HG03135 (cell line): Measurements from ENCODE around the gene TOR2A.
A peak's percentile ranks its signal among the peaks of the same experiment; 100 is the strongest.

Source experiments
- ATAC-seq: cut with Tn5 transposase; IDR thresholded peaks from one replicate; pipeline ENCODE4 v1.9.1; 2021; ENCODE audit warnings: mild to moderate bottlenecking, moderate library complexity; ENCODE audit not compliant: unreplicated experiment

The TOR2A gene

DNA sequence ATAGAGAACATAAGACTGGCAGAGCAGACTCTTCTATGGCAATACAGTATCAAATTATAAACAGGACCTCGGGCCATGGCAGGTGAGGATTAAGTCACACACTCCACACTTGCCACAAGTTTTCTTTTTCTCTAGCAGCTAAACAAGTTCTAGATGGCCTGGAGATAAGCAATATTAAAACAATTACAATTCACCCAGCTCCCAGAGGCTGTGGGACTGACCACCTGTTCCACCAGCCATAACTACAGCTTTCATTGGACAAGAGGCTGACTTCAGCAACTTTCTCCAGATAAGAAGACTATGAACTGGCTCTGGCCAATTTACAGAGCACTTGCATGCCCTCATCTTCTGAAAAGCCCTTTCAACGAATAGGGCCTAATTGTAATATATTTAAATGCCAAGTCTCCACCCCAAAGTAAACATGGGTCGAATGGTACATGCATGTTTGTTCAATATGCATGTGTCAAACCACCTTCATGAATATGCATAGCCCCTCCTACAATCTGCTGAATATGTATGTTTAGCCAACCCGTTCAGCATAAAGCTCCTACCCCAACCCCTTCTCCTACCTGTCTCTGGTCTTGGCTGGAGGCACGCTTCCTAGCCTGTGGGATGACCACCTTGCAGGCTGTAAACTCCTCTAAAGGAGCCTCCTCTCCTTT, 34.4 kb downstream of the TOR2A start:
- ATAC-seq: no peak

DNA sequence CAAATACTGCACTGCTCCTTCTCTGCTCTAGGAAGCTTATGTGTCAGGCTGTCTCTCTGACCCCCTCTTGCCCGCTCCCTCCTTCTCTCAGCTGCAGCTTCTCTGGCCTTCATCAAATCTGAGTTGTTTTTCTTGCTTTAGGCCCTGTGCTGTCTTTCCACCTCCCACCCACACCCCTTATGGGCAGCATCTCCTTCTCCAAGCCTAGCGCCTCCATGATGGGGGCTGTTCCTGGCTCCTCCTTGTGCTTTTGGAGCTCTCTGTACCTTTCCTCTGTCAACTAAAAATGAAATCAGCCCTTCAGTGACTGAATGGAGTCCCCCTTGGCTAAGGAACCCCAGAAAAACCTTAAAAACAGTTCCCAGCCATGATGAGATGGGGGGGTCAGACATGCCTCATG, 35.0 kb downstream of the TOR2A start:
- no peak for ATAC-seq

DNA sequence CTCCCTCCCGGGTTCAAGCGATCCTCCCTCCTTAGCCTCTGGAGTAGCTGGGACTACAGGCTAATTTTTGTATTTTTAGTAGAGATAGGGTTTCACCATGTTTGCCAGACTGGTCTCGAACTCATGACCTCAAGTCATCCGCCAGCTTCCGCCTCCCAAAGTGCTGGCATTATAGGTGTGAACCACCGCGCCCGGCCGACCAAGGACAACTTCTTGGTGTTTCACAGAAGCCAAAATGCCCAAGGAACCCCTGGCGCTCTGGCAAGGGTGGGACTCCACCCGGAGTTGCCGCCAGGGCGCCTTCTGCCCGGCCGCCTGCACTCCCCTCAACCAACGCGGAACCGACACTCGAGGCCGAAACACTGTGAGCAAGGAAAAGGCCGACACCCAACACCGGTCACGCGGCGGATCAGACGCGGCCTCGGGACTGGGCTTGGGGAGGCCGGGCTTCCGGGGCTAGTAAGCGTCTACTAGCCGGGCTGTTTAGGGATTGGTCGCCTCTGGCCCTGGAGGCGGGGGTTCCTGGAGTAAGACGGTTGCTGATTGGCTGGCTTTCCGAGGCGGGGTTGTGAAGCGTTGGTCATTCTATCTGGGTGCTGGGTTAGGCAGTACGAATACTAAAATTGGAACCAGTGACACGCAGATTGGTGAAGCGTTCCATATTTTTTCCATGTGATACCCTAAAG, 36.0 kb downstream of the TOR2A start:
- peak; percentile 83 for ATAC-seq

DNA sequence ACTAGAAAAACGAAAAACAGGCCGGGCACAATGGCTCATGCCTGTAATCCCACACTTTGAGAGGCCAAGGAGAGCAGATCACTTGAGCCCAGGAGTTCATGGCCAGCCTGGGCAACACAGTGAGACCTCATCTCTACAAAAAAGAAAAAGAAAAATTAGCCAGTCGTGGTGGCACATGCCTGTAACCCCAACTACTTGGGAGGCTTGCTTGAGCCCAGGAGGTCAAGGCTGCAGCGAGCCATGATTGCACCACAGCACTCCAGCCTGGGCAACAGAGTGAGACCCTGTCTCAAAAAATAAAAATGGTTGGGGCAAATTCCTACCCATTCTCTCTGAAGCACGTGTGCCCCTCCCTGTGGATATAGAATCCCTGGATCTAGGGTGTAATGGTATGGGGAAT, 36.7 kb downstream of the TOR2A start:
- no peak for ATAC-seq

DNA sequence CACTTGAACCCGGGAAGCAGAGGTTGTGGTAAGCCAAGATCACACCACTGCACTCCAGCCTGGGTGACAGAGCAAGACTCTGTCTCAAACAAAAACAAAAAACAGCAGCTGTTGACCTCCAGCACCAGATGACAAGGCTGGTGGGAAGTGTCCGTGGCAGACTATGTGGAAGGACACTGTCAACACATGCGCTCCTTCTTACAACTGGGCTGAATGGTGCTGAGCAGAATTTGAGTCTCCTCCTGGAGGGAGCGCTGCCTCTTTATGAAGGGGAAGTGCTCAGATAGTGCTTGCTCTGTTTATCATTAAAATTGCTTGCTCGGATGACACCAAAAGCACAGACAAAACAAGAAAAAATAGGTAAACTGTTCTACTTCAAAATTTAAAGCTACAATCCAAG, 37.5 kb downstream of the TOR2A start:
- no peak for ATAC-seq

DNA sequence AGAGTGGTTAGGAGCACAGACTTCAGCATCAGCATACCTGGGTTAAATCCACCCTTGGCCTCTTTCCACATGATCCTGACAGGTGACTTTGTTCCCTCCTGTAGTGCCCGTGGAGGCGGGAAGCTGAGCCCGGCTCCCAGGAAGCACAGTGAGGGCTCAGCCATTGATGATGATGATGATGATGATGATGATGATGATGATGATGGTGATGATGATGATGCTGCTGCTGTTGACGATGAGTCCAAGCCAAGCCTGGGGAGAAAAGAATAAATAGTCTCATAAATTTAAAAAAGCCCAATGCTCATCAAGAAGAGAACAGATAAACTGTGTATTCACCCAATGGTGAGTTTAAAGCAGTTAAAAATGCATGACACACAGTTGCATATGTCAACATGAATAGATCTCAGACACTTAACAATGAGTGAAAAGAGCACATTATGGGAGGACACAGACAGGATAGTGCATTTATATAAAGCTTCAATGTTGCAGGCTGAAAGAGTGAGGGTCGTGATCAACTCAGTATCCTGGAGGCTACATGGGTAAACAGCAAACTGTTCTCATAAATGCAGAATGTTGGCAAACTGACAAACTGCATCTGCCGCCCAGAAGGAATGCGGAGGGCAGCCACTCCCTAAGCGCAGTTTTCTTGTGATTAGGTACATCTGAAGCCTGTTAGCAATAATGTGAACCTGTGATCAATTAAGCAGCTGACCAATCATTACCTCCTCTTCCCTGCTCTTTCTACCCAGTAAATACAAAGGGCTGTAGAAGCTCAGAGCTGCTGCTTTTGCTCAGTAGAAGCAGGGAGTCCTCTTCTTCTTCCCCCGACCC, 40.0 kb downstream of the TOR2A start:
- ATAC-seq: no peak

DNA sequence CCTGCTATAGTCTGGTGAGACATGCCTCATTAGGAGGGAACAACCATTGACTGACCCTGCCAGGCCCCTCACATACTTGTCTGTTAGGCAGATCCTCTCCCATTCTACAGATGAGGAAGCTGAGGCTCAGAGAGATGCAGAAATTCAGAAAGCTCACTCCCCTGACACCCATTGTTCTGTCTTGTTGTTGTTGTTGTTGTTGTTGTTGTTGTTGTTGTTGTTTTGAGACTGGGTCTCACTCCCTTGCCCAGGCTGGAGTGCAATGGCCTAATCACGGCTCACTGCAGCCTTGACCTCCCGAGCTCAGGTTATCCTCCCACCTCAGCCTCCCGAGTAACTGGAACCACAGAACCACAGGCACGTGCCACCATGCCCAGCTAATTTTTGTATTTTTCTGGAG, 41.4 kb downstream of the TOR2A start:
- no peak for ATAC-seq

DNA sequence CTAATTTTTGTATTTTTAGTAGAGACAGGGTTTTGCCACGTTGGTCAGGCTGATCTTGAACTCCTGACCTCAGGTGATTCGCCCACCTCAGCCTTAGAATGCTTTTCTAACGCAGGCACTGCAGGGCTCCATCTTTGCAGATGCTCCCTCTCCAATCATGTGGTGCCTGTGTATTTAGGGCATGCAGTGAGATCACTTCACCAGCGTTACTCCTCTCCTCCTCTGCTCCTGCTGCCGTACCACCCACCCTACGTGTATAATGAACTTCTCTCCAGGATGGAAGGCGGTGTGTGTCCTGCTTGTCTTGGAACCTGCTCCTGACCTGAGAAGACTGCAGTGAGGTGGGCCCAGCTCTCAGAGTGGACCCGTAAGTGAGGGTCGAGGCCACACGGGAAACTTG, 42.0 kb downstream of the TOR2A start:
- ATAC-seq: no peak

DNA sequence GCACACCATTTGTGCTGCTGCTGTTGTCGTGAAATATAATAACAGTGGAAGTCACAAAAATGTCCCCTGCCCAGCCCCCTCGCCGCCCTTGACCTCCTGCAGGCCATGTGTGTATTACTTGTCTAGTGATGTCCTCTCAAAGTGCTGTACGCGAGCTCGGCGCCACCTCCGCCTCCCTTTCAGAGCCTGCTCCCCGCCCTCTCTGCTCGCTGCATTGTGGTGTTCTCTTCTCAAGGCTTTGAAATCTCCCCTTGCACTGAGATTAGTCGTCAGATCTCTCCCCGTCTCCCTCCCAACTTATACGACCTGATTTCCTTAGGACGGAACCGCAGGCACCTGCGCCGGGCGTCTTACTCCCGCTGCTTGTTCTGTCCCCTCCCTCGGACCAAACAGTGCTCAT, 43.0 kb downstream of the TOR2A start:
- no peak for ATAC-seq

DNA sequence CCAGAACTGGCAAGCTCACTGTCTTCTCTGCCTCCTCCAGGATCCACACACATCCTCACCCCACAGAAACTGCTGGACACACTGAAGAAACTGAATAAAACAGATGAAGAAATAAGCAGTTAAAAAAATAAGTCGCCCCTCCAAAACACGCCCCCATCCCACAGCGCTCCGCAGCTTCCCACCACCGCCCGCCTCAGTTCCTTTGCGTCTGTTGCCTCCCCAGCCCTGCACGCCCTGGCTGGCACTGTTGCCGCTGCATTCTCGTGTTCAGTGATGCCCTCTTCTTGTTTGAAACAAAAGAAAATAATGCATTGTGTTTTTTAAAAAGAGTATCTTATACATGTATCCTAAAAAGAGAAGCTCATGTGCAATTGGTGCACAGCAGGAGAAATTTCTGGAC, 44.4 kb downstream of the TOR2A start:
- ATAC-seq: no peak

DNA sequence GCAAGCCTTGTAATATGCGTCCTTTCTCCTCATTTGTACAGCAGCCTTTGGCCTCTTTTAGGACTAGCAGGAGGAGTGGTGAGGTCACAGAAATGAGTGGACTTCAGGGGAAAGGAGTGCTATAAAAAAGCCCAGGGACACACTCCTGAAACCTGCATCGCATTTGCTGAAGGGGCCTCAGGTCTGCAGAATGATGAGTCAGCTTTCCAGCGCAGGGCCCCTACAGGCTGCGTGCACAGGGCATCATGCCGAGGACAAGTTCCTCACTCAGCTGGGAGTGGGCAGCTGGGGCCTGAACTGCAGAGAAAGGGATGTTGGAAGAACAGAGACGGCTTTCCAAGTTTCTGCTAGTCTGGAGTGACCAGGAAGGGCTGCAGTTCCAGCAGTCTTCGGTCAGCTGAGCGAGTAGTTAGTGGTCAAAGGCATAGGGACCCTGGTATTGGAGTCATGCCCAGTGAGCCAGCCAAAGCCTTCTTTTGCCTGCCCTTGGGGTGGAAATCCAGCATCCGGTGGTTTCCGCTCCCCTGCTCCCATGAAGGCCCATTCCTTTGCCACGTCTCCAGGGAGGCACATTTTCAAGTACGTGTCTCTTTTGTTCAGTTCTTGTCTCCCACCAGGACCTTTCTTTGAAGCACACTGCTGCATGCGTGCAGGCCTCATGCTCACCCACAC, 45.6 kb downstream of the TOR2A start:
- ATAC-seq: no peak

DNA sequence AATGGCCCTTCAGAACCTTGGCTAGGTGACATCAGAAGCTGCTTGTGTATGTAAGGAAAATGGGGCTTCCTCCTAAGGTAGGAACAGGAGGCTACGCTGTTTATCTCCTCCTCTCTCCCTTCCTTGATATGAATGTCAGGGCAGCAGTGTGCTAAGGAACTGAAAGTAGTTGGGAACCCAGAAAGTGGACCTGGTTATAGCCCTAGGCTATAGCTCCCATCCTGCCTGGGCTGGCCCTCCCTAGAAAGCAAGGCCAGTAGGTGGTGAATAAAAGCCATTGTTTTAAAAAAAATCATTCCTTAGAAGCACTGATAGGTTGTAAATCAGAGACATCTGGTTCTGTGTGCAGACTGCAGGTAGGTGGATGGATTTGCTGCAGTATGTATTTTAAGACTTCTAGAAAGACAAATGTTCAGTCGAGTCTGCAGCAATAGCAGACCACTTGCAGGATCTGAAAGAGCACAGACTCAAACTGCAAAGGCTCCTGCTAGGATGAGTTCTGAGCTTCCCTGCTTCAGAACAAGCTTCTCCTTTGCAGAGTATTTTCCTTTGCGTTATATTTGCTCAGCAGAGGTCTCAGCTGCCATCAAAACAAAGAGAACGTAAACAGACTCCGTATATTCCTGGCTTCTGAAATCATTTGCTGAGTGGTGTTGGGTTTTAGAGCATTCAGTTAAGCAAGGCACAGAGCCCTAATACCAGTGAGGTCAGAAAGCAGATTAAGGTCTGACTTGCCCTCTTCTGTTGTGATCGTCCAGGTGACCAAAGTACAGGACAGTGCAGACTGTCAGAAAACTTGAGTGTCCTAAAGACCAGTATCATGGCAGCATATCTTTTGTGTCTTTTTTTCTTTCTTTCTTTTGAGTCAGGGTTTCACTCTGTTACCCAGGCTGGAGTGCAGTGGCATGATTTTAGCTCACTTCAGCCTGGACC, 48.4 kb downstream of the TOR2A start:
- ATAC-seq: no peak

DNA sequence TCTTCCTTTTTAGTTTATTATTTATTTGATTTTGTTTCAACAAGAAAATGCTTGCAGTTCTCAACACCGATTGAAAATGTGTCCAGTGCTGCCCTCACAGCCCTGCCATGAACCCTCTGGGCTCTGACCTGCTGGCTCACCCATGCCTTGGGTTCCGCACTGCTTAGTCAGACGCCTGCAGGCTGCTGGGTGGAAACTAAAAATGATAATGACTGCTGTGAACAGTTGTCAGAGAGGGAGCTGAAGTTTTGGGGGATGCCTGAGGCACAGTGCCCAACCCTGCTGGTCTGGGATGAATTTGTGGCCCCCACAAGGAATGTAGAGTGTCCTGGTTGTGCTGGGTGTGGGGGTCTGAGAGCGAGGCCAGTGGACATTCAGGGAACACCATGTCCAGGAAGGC, 50.5 kb downstream of the TOR2A start:
- no peak for ATAC-seq

DNA sequence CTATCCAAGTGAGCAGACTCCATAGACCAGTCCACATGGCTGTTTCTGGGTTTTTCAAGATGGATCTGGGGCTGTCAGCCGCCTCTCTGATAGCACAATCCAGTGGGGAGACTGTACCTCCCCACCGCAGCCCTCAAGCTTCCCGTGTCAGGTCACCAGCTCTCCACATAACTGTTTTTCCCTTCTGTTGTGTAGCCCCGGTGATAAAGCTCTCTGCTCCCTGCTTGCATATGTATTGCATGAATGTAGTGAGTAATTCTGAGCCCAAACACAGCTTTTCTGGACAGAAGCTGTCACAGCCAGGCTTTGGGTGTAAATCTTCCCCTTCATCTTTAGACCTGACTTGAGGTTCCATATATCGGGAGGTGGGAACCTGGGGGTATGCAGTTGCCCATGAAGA, 51.4 kb downstream of the TOR2A start:
- ATAC-seq: no peak

DNA sequence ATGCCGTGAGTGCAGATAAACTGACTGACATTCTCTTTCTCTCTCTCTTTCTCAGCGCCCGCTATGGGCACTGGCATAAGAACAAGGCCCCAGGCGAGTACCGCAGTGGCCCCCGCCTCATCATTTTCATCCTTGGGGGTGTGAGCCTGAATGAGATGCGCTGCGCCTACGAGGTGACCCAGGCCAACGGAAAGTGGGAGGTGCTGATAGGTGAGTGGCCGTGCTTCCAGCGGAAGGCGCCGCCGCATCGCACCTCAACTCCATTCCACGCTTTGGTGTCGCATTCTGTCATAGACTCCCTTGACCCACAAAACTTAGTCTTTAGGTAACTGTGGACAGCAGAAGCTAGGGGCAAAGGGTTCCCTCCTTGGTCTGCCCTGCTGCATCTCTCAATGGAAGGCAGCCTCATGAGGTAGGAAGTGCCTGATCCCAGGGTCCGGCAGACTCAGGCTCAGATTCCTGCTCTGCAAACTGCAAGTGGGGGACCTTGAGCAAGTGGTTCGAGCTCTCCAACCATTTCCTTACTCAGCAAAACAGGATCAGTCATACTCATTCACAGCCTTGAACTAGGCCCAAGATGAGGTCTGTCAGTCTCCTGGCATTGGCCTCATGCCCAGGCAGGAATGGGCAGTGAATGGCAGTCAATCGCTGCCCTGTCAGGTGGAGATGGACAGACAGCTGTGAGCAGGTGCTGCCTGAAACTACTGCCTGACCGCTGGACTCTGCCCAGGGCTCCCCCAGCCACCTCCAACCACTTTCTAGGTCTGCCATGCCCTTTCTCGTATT, 52.5 kb downstream of the TOR2A start:
- no peak for ATAC-seq
